ENCODE measurements around the gene SDHD.

GRCh38 chr11:112082729-112083128 is 3.9 kb upstream of the SDHD start:
- TF ChIP-seq POLR2AphosphoS5 (IDR thresholded peaks at IDR 0.05; ENCODE audit: low read depth, low read length): no peak; the same call in 1 of the 2 replicates
- no peak for TF ChIP-seq TAF1 (IDR thresholded peaks at IDR 0.05; ENCODE audit: borderline replicate concordance, insufficient read depth, low read length)

All from PFSK-1 (cell line).